Ovary (tissue), 3 donors: ENCODE data around the gene CDK2AP2.

Experiments used
- EP300 ChIP-seq: sonication (generic); formaldehyde crosslinking; IDR thresholded peaks from one replicate; pipeline ENCODE4 v1.6.1; 2017; ENCODE audit warnings: antibody characterized with exemption
- POLR2A ChIP-seq: fragments of 450-650 bp; IDR thresholded peaks from one replicate; pipeline ENCODE4 v1.6.1; 2017; ENCODE audit warnings: antibody characterized with exemption, mild to moderate bottlenecking, moderate library complexity
- TF ChIP-seq, protein P1 (sequence below), 3 donors: fragments of 450-650 bp in 2 of 3; fragments of 200-600 bp in 1 of 3; IDR thresholded peaks; one replicate each; pipeline versions ENCODE4 v1.5.1 to v1.8.0; 2016 to 2022; ENCODE audit warnings: antibody characterized with exemption in 3 of 3, mild to moderate bottlenecking in 1 of 3
- donor health status: DM: no; HTN: no; CAD: no.

DNA sequence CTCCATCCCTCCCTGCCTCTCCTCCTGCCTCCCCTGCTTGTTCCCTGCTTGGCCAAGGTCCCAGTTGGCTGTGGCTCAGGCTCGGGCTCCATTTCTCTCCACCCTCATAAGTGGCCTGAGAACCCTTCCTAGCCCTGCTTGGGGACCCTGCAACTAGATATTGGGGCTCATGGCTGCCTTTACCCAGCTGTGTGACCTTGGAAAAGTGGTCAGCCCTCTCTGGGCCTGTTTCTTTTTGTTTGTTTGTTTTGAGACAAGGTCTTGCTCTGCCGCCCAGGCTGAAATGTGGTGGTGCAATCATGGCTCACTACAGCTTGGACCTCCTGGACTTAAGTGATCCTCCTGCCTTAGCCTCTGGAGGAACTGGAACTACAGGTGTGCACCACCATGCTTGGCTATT is 35.6 kb upstream of the CDK2AP2 start:
- no peak for TF ChIP-seq EP300
- TF ChIP-seq POLR2A = no peak
- TF ChIP-seq, protein P1, sequence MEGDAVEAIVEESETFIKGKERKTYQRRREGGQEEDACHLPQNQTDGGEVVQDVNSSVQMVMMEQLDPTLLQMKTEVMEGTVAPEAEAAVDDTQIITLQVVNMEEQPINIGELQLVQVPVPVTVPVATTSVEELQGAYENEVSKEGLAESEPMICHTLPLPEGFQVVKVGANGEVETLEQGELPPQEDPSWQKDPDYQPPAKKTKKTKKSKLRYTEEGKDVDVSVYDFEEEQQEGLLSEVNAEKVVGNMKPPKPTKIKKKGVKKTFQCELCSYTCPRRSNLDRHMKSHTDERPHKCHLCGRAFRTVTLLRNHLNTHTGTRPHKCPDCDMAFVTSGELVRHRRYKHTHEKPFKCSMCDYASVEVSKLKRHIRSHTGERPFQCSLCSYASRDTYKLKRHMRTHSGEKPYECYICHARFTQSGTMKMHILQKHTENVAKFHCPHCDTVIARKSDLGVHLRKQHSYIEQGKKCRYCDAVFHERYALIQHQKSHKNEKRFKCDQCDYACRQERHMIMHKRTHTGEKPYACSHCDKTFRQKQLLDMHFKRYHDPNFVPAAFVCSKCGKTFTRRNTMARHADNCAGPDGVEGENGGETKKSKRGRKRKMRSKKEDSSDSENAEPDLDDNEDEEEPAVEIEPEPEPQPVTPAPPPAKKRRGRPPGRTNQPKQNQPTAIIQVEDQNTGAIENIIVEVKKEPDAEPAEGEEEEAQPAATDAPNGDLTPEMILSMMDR (IDR thresholded peaks at IDR 0.05) = no peak
